Measurements from ENCODE around the gene ROR1.

ROR1 gene

DNA sequence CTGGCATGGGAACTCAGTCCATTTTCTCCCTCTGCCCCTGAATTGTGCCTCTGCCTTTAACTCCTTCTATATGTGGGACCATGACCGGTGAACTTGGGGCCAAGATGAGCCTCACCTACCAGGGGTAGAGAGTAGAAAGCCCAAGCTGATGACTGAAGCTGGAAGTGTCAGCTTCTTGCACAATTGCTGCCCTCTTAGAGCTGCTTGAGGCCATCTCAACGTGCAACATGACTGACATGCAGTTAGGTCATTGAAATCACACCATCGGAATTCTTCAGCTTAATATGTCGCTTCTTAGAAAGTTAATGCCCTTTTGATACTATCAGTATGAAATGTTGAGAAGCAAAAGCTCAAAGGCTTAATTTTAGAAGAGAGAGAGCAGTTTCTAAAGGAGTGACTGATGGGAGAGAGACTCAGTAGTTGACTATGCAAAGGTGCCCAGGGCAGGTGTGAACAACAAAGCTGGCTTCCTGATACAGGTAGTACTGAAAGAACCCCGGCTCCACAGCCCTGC is 340.3 kb downstream of the ROR1 start:
- DNase-seq, result no peak

DNA sequence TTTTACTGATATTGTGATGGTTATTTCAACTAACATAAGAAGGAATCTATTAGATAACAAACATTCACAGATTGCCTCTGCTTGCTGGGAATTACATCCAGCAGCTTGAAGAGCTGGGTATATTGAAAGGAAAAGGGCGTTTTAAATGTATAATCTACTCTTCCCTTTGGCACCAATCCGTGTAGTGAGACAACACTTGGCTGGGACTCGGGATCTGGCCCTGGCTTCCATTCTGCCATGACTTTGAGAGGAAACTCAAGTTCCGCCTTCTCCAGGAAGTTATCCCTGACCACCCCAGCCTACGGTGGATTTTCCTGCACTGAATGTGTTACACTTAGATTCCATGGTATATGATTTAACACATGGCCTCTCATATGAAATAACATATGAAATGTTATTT is 342.7 kb downstream of the ROR1 start:
- DNase-seq, result no peak

DNA sequence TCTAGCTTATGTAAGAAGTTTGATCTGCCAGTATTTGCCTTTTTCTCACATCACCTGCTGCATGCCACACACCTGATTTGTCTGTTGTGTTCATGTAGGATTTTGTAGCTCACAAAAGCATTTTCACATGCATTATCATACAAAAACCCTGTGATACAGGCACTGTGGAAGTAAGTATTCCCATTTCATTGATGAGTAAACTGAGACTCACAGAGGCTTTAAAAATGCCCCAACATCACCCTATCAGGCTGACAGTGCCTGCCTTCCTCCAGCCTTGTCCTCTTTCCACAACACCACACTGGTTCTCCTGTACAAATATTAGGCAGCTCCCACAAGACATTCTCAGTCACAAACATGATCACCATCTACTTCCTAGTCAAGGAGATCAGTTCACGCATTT is 343.7 kb downstream of the ROR1 start:
- no peak for DNase-seq

DNA sequence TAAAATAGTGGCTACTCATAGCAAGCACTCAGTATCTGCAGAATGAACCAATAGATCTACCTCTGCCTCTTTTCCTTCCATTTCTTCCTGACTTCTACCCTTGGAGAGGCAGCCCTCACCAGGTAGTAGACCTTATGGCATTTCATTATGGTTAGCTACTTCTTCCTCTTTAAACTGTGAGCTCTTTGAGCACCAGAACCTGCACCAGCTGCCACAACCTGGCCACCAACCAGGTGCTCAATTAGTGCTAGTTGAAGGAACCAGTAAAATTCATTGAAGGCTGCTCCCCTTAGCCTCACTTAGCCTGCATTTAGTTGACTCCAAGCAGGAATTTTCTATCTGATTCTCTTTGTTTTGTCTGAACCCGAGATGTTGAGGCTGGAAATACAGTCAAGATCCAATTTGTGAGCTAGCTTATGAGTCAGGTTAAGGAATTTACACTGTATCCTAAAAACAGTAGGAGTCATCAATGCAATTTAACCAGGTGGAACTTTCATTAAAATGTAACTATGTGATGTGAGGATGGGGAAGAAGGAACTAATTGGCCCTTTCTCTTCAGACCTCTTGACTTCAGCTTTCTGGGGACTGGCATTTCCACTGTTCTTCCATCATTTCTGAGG is 348.1 kb downstream of the ROR1 start:
- DNase-seq, result peak; percentile 20

DNA sequence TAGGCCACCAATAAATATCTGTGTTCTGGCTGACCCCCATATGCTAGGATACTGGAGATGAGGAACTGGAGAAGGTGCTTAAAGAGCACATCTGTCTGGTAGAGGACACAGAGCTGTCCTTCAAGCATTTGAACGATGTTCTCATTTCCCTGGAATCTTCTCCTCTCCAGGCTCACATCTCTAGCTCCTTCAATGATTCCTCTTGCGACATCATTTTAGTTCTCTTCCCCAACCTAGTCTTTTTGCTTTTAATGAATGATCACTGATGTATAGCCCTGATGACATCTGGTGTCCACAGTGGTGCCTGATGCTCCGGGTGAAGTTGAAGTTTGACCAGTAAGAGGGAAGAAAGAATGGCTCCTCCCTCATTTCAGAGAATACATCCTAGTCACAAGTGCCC is 348.8 kb downstream of the ROR1 start:
- DNase-seq, result peak; percentile 48

DNA sequence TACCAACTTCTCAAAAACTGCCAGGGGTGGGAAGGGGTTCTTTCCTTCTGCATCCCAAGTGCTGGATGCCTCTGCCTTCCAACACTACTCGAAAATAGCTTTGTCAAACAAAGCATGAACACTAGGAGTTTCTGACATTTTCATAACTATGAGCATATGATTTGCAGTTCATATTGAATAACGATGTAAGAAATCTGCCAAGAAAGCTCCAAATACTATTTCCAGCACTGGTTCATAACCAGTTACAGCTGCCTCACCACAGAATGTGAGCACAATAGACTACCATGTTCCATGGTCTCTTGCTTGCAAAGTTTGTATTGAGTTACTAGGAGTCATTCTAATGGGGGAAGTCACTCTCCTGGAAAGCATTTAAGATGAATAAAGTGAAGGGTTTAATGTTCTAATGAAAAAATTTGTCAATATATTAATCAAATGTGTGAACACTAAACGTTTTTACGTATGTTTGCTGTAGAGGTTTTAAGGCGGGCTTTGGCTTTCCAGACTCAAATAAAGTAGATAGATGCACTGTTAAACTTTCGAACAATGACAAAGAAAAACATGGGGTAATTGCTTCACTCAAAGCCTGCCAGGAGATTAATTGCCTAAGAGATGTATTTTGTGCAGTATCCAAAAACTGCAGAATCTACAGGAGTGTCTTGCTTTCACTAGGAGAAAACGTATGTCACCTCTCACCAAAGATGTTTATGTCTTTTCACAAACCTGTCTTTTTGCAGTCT is 351.1 kb downstream of the ROR1 start:
- no peak for DNase-seq

DNA sequence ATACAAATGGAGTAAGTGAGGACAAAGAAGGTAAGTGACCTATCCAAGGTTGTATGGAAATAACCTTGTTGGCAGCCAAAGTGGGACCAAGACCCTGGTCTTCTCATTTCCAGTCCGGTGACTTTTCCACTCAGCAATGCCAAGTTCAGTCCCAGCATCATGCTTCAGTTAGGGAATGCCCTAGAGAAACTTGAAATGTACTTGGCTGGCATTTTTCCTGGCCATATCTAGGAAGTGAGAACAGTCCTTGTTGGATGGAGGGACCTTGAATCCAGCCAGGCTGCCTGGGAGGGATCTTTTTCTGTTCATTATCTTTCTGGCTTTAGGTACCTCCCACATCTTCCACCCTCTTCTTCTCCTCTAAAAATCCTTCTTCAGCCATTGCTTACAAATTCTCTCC is 352.8 kb downstream of the ROR1 start:
- DNase-seq, result no peak

DNA sequence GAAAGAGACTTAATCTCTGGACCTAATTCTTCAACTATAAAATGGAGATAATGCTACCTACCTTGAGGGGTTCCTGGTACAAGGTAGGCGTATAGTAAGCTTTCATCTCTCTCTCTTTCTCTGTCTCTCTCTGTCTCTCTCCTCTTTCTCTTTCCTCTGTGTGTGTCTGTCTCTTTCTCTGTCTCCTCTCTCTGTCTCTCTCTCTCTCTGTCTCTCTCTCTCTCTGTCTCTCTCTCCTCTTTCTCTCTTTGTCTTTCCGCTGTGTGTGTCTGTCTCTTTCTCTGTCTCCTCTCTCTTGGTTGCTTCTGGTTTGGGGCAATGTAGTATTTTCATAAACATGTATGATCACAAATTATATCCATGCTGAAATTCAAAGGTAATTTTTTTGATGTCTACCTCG is 353.5 kb downstream of the ROR1 start:
- DNase-seq, result no peak

DNA sequence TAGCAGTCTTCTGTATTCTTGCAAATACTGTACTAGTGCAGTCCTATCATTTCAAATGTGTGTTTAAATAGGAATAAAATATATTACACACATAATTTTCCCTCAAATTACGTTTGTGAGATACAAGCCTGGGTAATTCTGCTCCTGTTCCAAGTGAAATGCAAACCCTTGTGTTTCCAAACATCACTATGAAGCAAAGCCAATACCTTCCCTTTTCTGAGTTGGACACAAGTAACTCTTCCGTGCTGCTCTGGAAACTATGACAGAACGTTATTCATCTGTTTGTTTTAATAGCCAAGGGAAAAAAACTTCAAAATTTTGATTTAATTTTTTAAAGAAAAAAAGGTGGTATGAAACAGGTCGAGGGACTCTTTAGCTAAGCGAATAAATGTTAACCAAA is 355.9 kb downstream of the ROR1 start:
- DNase-seq, result no peak

DNA sequence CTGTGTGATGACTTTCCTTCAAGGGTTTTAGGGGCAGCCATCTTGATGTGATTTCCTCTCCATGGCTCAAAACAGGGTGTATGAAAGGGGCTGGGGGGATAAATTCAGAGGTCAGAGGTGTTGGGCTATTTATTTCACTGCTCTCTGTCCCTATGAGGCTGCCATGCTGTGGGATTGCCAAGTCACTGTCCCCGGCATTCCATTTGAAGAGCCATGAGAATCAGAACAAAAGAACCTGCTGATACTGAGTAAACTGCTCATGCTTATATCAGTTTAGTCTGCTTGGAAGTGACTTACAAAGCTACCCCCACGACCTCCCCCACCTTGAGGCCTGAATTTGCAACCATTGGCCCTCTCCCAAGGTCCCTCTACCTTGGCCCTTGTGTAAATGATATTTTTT is 357.3 kb downstream of the ROR1 start:
- DNase-seq, result no peak

DNA sequence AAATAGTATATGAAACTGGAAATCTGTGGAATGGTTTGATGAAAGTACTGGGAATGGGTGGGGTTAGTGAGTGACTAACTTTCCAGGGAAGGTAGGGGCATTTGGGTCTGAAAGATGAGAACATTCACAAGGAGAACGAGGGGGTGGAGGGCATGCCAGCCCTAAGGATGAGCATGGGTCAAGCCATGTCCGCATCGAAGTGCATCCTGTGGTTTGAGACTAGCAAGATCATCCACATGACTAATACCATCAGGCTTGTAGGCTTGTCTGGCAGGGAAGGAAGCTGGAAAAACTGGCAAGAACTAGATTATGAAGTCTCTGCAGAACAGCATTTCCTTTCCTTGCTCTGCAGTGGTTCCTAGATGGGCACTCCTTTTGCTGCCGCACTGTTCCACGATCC is 359.2 kb downstream of the ROR1 start:
- peak; percentile 99 for DNase-seq

DNA sequence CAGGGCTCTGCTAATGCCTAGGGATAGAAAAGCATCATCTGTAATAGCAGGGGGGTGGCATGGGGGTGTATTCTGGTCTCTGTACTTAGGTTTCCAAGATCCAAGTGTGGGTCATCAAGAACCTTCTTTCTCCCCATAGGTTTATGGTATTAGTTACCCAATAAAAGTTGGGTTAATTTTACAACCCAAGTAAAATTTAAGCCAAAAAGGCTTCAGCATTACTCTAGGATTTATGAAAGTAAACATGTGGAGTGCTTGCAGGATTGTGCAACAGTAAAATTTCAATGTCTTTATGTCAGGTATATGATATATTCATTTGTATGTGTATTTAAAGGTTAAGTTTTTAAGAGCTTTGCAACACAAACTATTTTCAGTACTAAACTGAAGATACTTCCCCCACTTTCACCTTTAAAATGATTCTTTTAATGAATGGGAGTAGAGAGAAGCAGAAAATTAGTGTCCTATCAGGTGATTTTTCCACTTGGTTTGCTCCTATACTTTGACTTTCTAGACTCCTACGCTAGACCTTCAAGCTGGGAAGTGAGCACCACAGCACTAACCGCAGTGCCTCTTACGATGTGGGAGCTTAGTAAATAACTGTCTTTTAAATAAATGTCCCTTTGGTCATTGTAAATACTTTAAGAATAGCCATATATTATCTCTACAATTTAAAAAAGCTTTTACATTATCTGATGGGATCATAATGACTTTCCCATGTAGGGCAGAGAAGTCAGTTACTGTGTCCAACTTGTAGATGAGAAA is 361.8 kb downstream of the ROR1 start:
- no peak for DNase-seq

DNA sequence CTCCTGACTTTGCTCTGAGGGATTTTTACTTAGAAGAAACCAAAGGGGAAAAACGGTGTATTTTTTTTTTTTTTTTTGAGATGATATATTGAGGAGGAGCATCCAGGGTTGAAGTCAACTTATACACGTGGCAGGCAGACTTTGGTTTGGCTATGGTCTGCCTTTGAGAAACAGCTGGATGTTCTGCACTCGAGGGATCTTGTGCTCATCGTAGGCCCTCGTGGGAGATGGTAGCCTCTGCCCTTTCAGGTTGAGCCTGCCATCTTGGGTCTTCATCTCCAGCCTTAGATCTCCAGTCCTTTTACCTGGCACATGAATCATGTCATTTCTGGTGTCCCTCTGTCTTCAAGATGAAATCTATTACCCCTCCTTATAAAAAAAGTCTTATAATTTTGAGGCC is 362.5 kb downstream of the ROR1 start:
- DNase-seq, result no peak

DNA sequence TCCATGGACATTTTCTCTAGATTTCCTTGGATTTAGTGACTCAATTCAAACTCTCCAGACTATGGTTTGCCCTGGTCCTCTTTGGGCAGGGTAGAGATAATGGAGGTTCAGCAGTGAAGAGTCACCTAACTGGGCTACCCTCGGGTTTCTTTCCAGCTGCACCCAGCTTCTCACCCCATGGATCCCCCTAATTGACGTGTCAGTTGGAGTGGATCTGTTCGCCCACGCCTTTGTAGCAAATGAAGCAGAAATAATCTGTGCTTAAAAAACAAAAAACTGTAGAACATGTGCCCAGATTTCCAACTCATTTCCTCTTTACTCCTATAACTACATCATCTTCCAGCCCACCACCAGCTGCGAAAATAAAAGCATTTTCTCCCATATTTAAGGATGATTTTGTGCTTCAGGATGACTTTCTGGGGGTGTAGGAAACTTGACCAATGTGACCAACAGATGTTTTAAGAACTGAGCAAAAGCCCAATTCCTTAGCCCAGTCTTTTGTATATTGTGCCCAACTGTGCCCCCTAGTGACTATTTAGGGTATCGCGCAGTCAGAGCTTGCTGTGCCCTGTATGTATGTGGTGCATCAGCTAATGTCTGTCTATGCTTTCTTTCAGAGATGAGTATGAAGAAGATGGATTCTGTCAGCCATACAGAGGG is 363.1 kb downstream of the ROR1 start:
- DNase-seq, result peak; percentile 91

DNA sequence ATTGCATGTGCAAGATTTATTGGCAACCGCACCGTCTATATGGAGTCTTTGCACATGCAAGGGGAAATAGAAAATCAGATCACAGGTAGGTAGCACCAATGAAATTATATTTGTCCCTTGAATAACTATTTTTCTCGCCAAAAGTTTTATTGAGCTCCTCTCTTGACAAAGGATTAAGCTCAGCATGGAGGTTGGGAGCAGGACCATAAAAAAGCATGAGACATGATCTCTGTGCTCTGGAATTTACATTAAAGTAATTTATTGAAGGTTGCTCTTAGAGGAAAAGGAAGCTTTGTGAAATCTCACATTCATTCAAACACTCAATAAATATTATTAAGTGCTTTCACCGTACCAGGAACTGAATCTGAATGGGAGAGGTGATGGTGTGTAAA is 363.6 kb downstream of the ROR1 start:
- DNase-seq, result peak; percentile 33

DNA sequence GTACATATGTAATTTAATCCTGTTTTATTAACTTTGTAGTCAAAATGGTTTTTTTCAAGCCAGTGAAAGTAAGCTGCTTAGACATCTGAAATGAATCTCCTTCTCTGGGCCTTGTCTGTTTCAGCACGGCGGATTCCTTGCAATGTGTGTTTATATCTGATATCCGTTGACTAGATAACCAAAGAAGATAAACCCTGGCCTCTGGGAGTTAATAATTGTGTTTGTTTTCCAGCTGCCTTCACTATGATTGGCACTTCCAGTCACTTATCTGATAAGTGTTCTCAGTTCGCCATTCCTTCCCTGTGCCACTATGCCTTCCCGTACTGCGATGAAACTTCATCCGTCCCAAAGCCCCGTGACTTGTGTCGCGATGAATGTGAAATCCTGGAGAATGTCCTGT is 366.1 kb downstream of the ROR1 start:
- no peak for DNase-seq

DNA sequence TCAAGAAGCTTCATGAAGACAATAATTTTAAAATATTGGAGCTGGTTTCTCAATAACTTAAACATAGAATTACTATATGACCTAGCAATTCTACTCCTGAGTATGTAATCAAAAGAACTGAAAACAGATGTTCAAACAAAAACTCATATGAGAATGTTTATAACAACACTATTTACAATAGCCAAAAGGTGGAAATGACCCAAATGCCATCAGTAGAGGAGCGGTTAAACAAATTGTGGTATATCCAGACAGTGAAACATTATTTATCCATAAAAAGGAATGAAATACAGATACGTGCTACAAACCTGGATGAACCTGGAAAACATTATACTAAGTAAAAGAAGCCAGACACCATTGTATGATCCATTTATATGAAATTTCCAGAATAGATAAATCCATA is 366.8 kb downstream of the ROR1 start:
- no peak for DNase-seq

DNA sequence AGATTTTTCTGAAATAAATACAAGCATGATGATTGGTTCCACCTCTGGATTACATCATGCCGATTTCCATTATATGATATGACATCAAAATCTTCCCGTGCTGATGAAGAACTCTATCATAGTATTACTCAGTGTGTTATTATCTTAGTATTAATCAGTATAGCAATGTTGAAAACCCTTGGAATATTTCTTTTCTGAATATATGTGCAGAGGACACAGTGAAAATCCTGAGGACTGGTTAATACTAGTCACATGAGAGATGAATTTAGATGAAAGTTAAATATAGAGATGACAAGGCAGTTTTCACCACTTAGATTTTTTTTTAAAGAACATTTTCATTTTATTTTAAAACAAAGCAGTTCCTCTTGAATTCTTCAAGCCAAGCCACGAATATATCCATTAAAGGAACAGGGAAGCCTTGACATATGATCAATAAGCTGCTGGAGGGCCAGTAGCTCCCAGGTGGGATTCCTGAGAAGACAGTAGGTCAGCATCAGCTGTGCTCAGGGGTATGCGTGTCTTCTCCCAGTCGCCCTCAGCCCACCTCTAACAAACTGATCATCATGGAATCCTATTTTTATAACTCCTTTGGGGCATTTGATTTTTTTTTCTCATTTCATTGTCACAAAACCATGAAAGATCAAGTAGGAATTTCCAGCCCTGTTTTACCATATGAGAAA is 373.4 kb downstream of the ROR1 start:
- DNase-seq, result no peak

DNA sequence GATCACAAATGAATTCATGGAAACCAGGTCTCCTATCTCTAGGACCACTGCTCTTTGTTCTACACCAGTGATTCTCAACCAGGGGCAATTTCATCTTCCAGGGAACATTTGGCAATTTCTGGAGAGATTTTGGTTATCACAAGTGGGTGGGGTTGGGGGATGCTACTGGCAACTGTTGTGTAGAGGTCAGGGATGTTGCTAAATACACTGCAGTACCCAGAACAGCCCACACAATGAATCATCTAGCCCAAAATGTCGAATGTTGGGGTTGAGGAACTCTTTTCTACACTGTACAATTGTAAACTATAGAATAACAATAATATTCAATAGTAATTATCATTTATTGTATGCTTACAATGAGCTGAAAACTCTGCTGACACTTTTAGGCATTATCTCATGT is 373.9 kb downstream of the ROR1 start:
- no peak for DNase-seq

DNA sequence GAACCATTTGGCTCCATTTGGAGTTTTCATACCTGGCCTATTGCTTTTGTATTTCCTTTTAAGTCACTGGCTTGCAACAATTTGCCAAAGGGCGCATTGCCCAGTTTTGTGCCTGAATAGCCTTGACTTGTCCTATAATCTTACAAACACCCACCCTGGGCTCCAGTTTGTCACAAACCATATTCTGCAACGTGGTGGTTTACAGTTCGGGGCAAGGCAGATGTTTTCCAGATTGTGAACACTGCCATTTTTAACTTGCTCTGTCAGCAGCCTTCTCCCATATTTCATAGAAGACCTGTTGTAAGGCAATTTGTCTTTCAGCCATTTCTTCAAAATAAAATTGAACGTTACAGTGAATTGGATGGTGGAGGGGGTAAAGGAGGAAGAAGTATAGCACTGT is 376.4 kb downstream of the ROR1 start:
- no peak for DNase-seq

DNA sequence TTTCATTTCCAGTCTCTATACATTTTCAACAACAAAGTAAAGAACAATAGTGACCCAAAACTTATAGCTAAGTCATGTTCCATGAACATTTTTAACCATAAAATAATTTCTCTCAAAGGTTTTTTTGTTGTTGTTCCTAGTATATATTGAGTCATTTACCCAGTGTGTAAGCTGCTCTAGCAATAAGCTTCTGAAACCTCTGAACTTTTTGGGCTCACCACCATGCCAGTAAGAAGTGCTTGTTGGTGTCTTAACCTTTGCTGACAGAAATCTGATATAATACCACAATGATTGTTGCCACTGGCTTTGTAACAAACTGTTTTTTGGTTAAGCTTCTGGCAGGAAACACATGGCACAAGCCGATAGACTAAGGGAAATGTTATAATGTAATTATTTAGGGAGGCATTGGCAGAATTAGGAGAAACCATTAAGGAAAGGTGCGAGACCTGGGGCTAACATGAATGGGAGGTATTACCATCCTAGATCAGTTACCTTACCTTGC is 377.0 kb downstream of the ROR1 start:
- no peak for DNase-seq

DNA sequence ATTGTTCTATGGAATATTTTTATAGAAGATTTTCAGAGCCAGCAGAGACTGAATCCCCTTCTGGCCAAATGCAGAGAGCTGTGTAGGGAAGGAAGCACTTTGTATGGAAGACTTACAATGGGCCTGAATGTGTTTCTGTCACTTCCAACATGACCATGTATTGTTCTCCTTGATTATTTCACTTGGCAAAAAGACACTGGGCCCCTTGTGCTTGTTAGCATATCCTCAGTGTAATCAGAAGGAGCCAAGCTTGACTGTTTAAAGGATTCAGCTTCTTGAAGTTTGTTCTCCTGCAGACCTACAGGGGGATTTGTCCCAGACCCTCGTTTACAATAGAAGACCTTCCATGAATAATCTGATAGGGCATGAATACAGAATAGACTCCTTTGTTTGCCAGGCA is 381.5 kb downstream of the ROR1 start:
- DNase-seq, result no peak

Data from EL (cell line).